Thymus (tissue), 11 donors: Measurements from ENCODE around the gene HSPD1. TPM values are rescaled to one million over a fixed set of nuclear protein-coding genes. Genes with fewer than 3 reads are reported as not detected.

ENCODE experiments used
- DNase-seq, 9 donors: peaks; one replicate each; pipeline ENCODE4 v3.0.0-alpha.2; 2013; ENCODE audit warnings: low spot score in 9 of 9, low read depth in 6 of 9, missing footprints in 1 of 9
- H3K27ac ChIP-seq, 2 donors: one replicate each; pipeline ENCODE4 v1.5.1; 2013; ENCODE audit warnings: control low read depth in 1 of 2, low read depth in 1 of 2, low read length in 1 of 2, mild to moderate bottlenecking in 1 of 2, moderate library complexity in 1 of 2
- H3K27me3 ChIP-seq, 2 donors: one replicate each; pipeline ENCODE4 v1.5.1; 2013; ENCODE audit warnings: low read length in 1 of 2; ENCODE audit not compliant: control insufficient read depth in 2 of 2, insufficient read depth in 1 of 2
- H3K36me3 ChIP-seq, 2 donors: one replicate each; pipeline ENCODE4 v1.5.1; 2013; ENCODE audit warnings: low read length in 1 of 2, mild to moderate bottlenecking in 1 of 2, moderate library complexity in 1 of 2; ENCODE audit not compliant: control insufficient read depth in 2 of 2, insufficient read depth in 2 of 2
- H3K4me1 ChIP-seq, 2 donors: one replicate each; pipeline ENCODE4 v1.5.1; 2013; ENCODE audit warnings: low read length in 2 of 2; ENCODE audit not compliant: control insufficient read depth in 2 of 2, insufficient read depth in 2 of 2
- H3K4me3 ChIP-seq, 2 donors: one replicate each; pipeline ENCODE4 v1.5.1; 2013; ENCODE audit warnings: low read length in 2 of 2, control low read depth in 1 of 2, mild to moderate bottlenecking in 1 of 2
- H3K9me3 ChIP-seq, 2 donors: one replicate each; pipeline ENCODE4 v1.5.1; 2013; ENCODE audit warnings: low read length in 1 of 2, mild to moderate bottlenecking in 1 of 2; ENCODE audit not compliant: control insufficient read depth in 2 of 2, insufficient read depth in 1 of 2
- WGBS: extraction: QIAGEN DNeasy Blood & Tissue Kit; methylation state at CpG from one replicate; pipeline ENCODE4 v1.1.7; 2013; 5-methylcytosine and 5-hydroxymethylcytosine counted together
- polyA plus RNA-seq: library from polyadenylated mRNA; stranded (reverse); fragments of 200-250 nt; gene quantifications from one replicate; pipeline ENCODE4 v1.2.3, GENCODE V29; 2013
- total RNA-seq: library from RNA; stranded (reverse); fragments of 120-200 nt; gene quantifications from one replicate; pipeline ENCODE4 v1.2.4, GENCODE V29; 2013
- donor health status: healthy.

HSPD1 gene
- total and polyA plus RNA-seq, 2 donors, result 159 to 246 TPM

- no peak overlapping the region for H3K4me3 ChIP-seq
- DNase-seq, result no peak
- peaks cover 10 to 40% of the 10 kb centered on the region in 2 donors for H3K36me3 ChIP-seq
- no peaks in the 10 kb centered on the region for H3K9me3 ChIP-seq
- peaks cover 16 to 22% of the 10 kb centered on the region in 2 donors for H3K4me1 ChIP-seq
- H3K27ac ChIP-seq, result no peak overlapping the region
- no peaks in the 10 kb centered on the region for H3K27me3 ChIP-seq
- 95% methylated on average over 4 of the region's 4 CpGs for WGBS
Measured at GRCh38 chr2:197502685-197503084, 3.0 kb upstream of the HSPD1 start.

- Histone ChIP-seq H3K4me1 (peaks cover 16 to 22% of the 10 kb centered on the region in 2 donors), H3K4me3 (peak overlapping the region in 1 of 2 donors; percentile 14), H3K36me3 (peaks cover 10 to 44% of the 10 kb centered on the region in 2 donors), H3K27me3 (no peaks in the 10 kb centered on the region), H3K27ac (no peak overlapping the region), H3K9me3 (no peaks in the 10 kb centered on the region)
- no peak for DNase-seq
- WGBS, result 87% methylated on average over 4 of the region's 4 CpGs
Measured at GRCh38 chr2:197502201-197502600, 2.6 kb upstream of the HSPD1 start.

- WGBS, result under 1% methylated on average over 30 of the region's 30 CpGs
- Histone ChIP-seq H3K36me3 (peaks cover 10 to 53% of the 10 kb centered on the region in 2 donors), H3K27me3 (no peaks in the 10 kb centered on the region), H3K4me3 (peak overlapping the region; percentile 81 to 95), H3K4me1 (peaks cover 16 to 22% of the 10 kb centered on the region in 2 donors), H3K27ac (peak overlapping the region; percentile 95 to 98), H3K9me3 (no peaks in the 10 kb centered on the region)
- DNase-seq, result peak in 2 of 9 donors; percentile 29 to 55
Measured at GRCh38 chr2:197500503-197501131, 977 bp upstream of the HSPD1 start.

- peak in 3 of 9 donors; percentile 40 to 62 (median 52) for DNase-seq
- peaks cover 1 to 58% of the 10 kb centered on the region in 2 donors for H3K36me3 ChIP-seq
- peak overlapping the region; percentile 81 to 95 for H3K4me3 ChIP-seq
- WGBS, result under 1% methylated on average over 46 of the region's 46 CpGs
- H3K27ac ChIP-seq, result peak overlapping the region; percentile 95 to 98
- H3K9me3 ChIP-seq, result no peaks in the 10 kb centered on the region
- H3K27me3 ChIP-seq, result no peaks in the 10 kb centered on the region
- peaks cover 16 to 22% of the 10 kb centered on the region in 2 donors for H3K4me1 ChIP-seq
Measured at GRCh38 chr2:197498937-197499593, 575 bp downstream of the HSPD1 start.

GRCh38 chr2:197498235-197498936 is 1.3 kb downstream of the HSPD1 start:
- Histone ChIP-seq H3K36me3 (peaks cover 4 to 58% of the 10 kb centered on the region in 2 donors), H3K4me1 (peaks cover 16 to 22% of the 10 kb centered on the region in 2 donors), H3K4me3 (peak overlapping the region; percentile 81 to 95), H3K9me3 (no peaks in the 10 kb centered on the region), H3K27me3 (no peaks in the 10 kb centered on the region), H3K27ac (peak overlapping the region; percentile 95 to 98)
- DNase-seq, result peak in 2 of 9 donors; percentile 25 to 41
- 23% methylated on average over 14 of the region's 14 CpGs for WGBS

- WGBS, result 81% methylated on average over 2 of the region's 2 CpGs
- no peak for DNase-seq
- Histone ChIP-seq H3K9me3 (no peaks in the 10 kb centered on the region), H3K27me3 (no peaks in the 10 kb centered on the region), H3K36me3 (peaks cover 6 to 61% of the 10 kb centered on the region in 2 donors), H3K27ac (no peak overlapping the region), H3K4me3 (no peak overlapping the region), H3K4me1 (peaks cover 15 to 21% of the 10 kb centered on the region in 2 donors)
Measured at GRCh38 chr2:197497326-197497725, 2.3 kb downstream of the HSPD1 start.

GRCh38 chr2:197496695-197497094 is 2.9 kb downstream of the HSPD1 start:
- DNase-seq, result no peak
- Histone ChIP-seq H3K36me3 (peaks cover 12 to 62% of the 10 kb centered on the region in 2 donors), H3K27me3 (no peaks in the 10 kb centered on the region), H3K9me3 (no peaks in the 10 kb centered on the region), H3K4me1 (peaks cover 9 to 14% of the 10 kb centered on the region in 2 donors), H3K27ac (no peak overlapping the region), H3K4me3 (no peak overlapping the region)

GRCh38 chr2:197495433-197496134 is 4.1 kb downstream of the HSPD1 start:
- Histone ChIP-seq H3K4me1 (peaks cover 9% of the 10 kb centered on the region in 2 donors), H3K27ac (no peak overlapping the region), H3K9me3 (no peaks in the 10 kb centered on the region), H3K4me3 (no peak overlapping the region), H3K27me3 (no peaks in the 10 kb centered on the region), H3K36me3 (peaks cover 17 to 71% of the 10 kb centered on the region in 2 donors)
- WGBS, result 99% methylated on average over 2 of the region's 2 CpGs
- no peak for DNase-seq
